C4-2B (cell line): ENCODE measurements around the gene KCTD11.

Experiments used
- CTCF ChIP-seq: fragments of 450-650 bp; conservative IDR thresholded peaks from 2 replicates; pipeline ENCODE4 v1.5.1; 2017; ENCODE audit warnings: mild to moderate bottlenecking
- ZFX ChIP-seq: fragments of 450-650 bp; IDR thresholded peaks from 2 replicates; pipeline ENCODE4 v1.6.1; 2017

GRCh38 chr17:7403043-7403726, 51.2 kb downstream of the KCTD11 start:
- TF ChIP-seq CTCF (no peak), ZFX (no peak)
